Endothelial cell of umbilical vein (primary cell): ENCODE results near the gene PCDH9. TPM values are rescaled to one million over a fixed set of nuclear protein-coding genes. Genes with fewer than 3 reads are reported as not detected.

ENCODE experiments used
- BruUV-seq: library from RNA; stranded (reverse); fragments of 400-500 nt; replicated peaks from 2 replicates; lab custom pipeline; 2021; lab: Mats Ljungman, UMichigan
- CTCF ChIA-PET: fragments of 300-600, 350-600 bp; sonication (Branson Sonifier 250); formaldehyde crosslinking; loops from one replicate; lab custom pipeline; 2021; ENCODE audit warnings: antibody characterized with exemption, inconsistent platforms; lab: Charles Lee
- POLR2A ChIA-PET: fragments of 300-600, 350-600 bp; sonication (Branson Sonifier 250); formaldehyde crosslinking; loops from one replicate; lab custom pipeline; 2021; ENCODE audit warnings: antibody characterized with exemption, inconsistent platforms; lab: Charles Lee
- DNase-seq: peaks from one replicate; pipeline ENCODE4 v3.0.0-alpha.2; 2011; ENCODE audit warnings: low read depth, low spot score
- FAIRE-seq: peaks from 2 replicates; lab custom pipeline; 2011; peaks lifted over from hg19 to GRCh38; lab: Jason Lieb, UNC
- H2AFZ ChIP-seq: 2 replicates; pipeline ENCODE4 v1.6.0; 2012; ENCODE audit warnings: low read depth, low read length, control low read depth, inconsistent platforms
- H3K27ac ChIP-seq: 2 replicates; pipeline ENCODE4 v1.5.1; 2011; ENCODE audit warnings: low read depth, mild to moderate bottlenecking, control low read depth, low read length, moderate library complexity; ENCODE audit not compliant: insufficient read depth
- H3K27me3 ChIP-seq, 2 experiments: 2 replicates each; pipeline versions ENCODE4 v1.6.0 to v1.6.1; 2011; ENCODE audit warnings: low read length in 2 of 2, mixed read lengths in 1 of 2; ENCODE audit not compliant: control insufficient read depth in 2 of 2, insufficient read depth in 2 of 2
- H3K36me3 ChIP-seq, 2 experiments: 2 replicates in 1 of 2; 3 replicates in 1 of 2; pipeline ENCODE4 v1.5.1; 2011; ENCODE audit warnings: low read length in 2 of 2, mild to moderate bottlenecking in 1 of 2, moderate library complexity in 1 of 2; ENCODE audit not compliant: control insufficient read depth in 2 of 2, insufficient read depth in 2 of 2; ENCODE audit errors: extremely low read depth in 1 of 2
- H3K4me1 ChIP-seq: 3 replicates; pipeline ENCODE4 v1.5.1; 2011; ENCODE audit warnings: mild to moderate bottlenecking, low read length; ENCODE audit not compliant: control insufficient read depth, insufficient read depth; ENCODE audit errors: extremely low read depth
- H3K4me2 ChIP-seq: 2 replicates; pipeline ENCODE4 v1.6.1; 2011; ENCODE audit warnings: low read length, control low read depth, mixed read lengths; ENCODE audit not compliant: insufficient read depth
- H3K4me3 ChIP-seq, 3 experiments: fragments of 200-600 bp in 1 of 3; sonication (generic), shearing (Covaris generic) in 1 of 3; replicated peaks in 1 of 3; 2 replicates each; pipeline ENCODE4 v1.5.1; 2011 to 2016; ENCODE audit warnings: control low read depth in 3 of 3, low read length in 3 of 3, mild to moderate bottlenecking in 2 of 3, inconsistent platforms in 1 of 3, low read depth in 1 of 3, moderate library complexity in 1 of 3; ENCODE audit not compliant: insufficient read depth in 1 of 3
- H3K79me2 ChIP-seq: 2 replicates; pipeline ENCODE4 v1.6.0; 2012; ENCODE audit warnings: low read length, inconsistent platforms; ENCODE audit not compliant: control insufficient read depth, insufficient read depth
- H3K9ac ChIP-seq: replicated peaks from 2 replicates; pipeline ENCODE3; 2011; ENCODE audit warnings: low read length, control low read depth; ENCODE audit not compliant: insufficient read depth; ENCODE audit errors: extremely low read depth
- H3K9me1 ChIP-seq: replicated peaks from 3 replicates; pipeline ENCODE4 v1.6.0; 2011; ENCODE audit warnings: mild to moderate bottlenecking, low read length; ENCODE audit not compliant: control insufficient read depth, insufficient read depth; ENCODE audit errors: extremely low read depth
- H3K9me3 ChIP-seq: replicated peaks from 2 replicates; pipeline ENCODE4 v1.5.1; 2012; ENCODE audit warnings: low read length, inconsistent platforms; ENCODE audit not compliant: control insufficient read depth, insufficient read depth
- H4K20me1 ChIP-seq: replicated peaks from 2 replicates; pipeline ENCODE3; 2011; ENCODE audit warnings: mild to moderate bottlenecking, low read length; ENCODE audit not compliant: control insufficient read depth, insufficient read depth; ENCODE audit errors: extremely low read depth
- CTCF ChIP-seq, 2 donors: IDR thresholded peaks; 1 replicate in 1 of 2; 2 replicates in 1 of 2; pipeline ENCODE4 v1.5.1; 2011; ENCODE audit warnings: low read length in 2 of 2, mild to moderate bottlenecking in 2 of 2, moderate library complexity in 2 of 2, control low read depth in 1 of 2, inconsistent platforms in 1 of 2, low read depth in 1 of 2; ENCODE audit not compliant: insufficient read depth in 1 of 2; ENCODE audit errors: extremely low read depth in 1 of 2
- EZH2 ChIP-seq: IDR thresholded peaks from 2 replicates; pipeline ENCODE4 v1.6.1; 2012; ENCODE audit warnings: borderline replicate concordance, low read depth, mild to moderate bottlenecking, moderate library complexity, low read length, inconsistent platforms; ENCODE audit not compliant: severe bottlenecking
- FOS ChIP-seq: IDR thresholded peaks from 2 replicates; pipeline ENCODE4 v1.6.1; 2011; ENCODE audit warnings: mild to moderate bottlenecking, low read length, moderate library complexity, borderline replicate concordance; ENCODE audit not compliant: insufficient read depth
- GATA2 ChIP-seq: IDR thresholded peaks from 2 replicates; pipeline ENCODE4 v1.7.0; 2011; ENCODE audit warnings: low read depth, mild to moderate bottlenecking, moderate library complexity, mixed read lengths, low read length; ENCODE audit not compliant: insufficient read length, insufficient read depth
- JUN ChIP-seq: IDR thresholded peaks from 2 replicates; pipeline ENCODE4 v1.6.1; 2011; ENCODE audit warnings: borderline replicate concordance, low read depth; ENCODE audit not compliant: insufficient read length, insufficient read depth
- MAX ChIP-seq: IDR thresholded peaks from 2 replicates; pipeline ENCODE4 v1.6.1; 2011; ENCODE audit not compliant: insufficient read depth, insufficient read length
- MYC ChIP-seq: IDR thresholded peaks from one replicate; pipeline ENCODE4 v1.6.1; 2011; ENCODE audit warnings: mild to moderate bottlenecking, low read depth, low read length
- POLR2A ChIP-seq: IDR thresholded peaks from 2 replicates; pipeline ENCODE4 v1.6.1; 2012; ENCODE audit warnings: low read depth, mild to moderate bottlenecking, control low read depth, low read length
- POLR2AphosphoS5 ChIP-seq: IDR thresholded peaks from 2 replicates; pipeline ENCODE4 v1.6.1; 2012; ENCODE audit warnings: low read depth, mild to moderate bottlenecking, control low read depth, low read length, moderate library complexity; ENCODE audit not compliant: insufficient read depth
- dilution Hi-C: fragments of 300-500 bp; cut with MboI; formaldehyde crosslinking; loops from one replicate; pipeline ENCODE4 v1.15.0; 2019; ENCODE audit warnings: low sequenced_read_pairs; ENCODE audit not compliant: extremely low pct_ligation_motif_present
- intact Hi-C: fragments of 100-400 bp; cut with micrococcal nuclease; formaldehyde crosslinking; loops from one replicate; pipeline ENCODE4 v1.10.0; 2022
- polyA plus RNA-seq, 4 experiments: library from polyadenylated mRNA; depleted of rRNA in 3 of 4; stranded (reverse) in 3 of 4; unstranded in 1 of 4; fragments of >200 nt; gene quantifications; 2 replicates each; pipeline versions ENCODE4 v1.2.1 to v1.2.3, GENCODE V29; 2011 to 2012; ENCODE audit warnings: missing spikeins in 1 of 4
- total RNA-seq: library from RNA; stranded (reverse); gene quantifications from 2 replicates; pipeline ENCODE4 v1.2.3, GENCODE V29; 2021

The PCDH9 gene
- total and polyA plus RNA-seq, 2 donors (not counting 3 experiments of a cell fraction or from before 2014, with no cell fraction given) = 1.1 to 5.2 TPM

GRCh38 chr13:66895320-66895719, 334.8 kb downstream of the PCDH9 start:
- H3K4me2 ChIP-seq = no peak overlapping the region
- H4K20me1 ChIP-seq = no peaks in the 10 kb centered on the region
- DNase-seq (no peak), FAIRE-seq (no peak)
- ChIA-PET CTCF (interaction anchor here (1.8 kb wide), 1 partner anchor 10 kb away, joined by 5 read pairs; no protein-coding TSS in a partner anchor), POLR2A (no interaction called here)
- intact Hi-C loops = no loop called here
- no TSS peak for BruUV-seq
- no peaks in the 10 kb centered on the region for H3K4me1 ChIP-seq
- dilution Hi-C loops = no loop called here
- no peak overlapping the region for H2AFZ ChIP-seq
- no peaks in the 10 kb centered on the region for H3K79me2 ChIP-seq
- H3K9me3 ChIP-seq = no peaks in the 10 kb centered on the region
- TF ChIP-seq MYC (no peak), EZH2 (no peak), CTCF (IDR thresholded peaks at IDR 0.05; ENCODE audit: extremely low read depth in 1 of 2, insufficient read depth in 1 of 2, low read depth in 1 of 2, low read length in 2 of 2) (no peak), GATA2 (no peak), JUN (no peak), POLR2AphosphoS5 (no peak), FOS (no peak), POLR2A (no peak), MAX (no peak)
- no peaks in the 10 kb centered on the region for H3K9me1 ChIP-seq
- H3K36me3 ChIP-seq = no peaks in the 10 kb centered on the region
- no peak overlapping the region for H3K4me3 ChIP-seq
- no peaks in the 10 kb centered on the region for H3K27me3 ChIP-seq
- H3K27ac ChIP-seq = no peak overlapping the region
- no peak overlapping the region for H3K9ac ChIP-seq
